ENCODE measurements around the gene RNASEH2B. TPM values are rescaled to one million over a fixed set of nuclear protein-coding genes. Genes with fewer than 3 reads are reported as not detected.

RNASEH2B gene
- total RNA-seq, 1 donor from 2014 or later = 9.3 TPM

DNA sequence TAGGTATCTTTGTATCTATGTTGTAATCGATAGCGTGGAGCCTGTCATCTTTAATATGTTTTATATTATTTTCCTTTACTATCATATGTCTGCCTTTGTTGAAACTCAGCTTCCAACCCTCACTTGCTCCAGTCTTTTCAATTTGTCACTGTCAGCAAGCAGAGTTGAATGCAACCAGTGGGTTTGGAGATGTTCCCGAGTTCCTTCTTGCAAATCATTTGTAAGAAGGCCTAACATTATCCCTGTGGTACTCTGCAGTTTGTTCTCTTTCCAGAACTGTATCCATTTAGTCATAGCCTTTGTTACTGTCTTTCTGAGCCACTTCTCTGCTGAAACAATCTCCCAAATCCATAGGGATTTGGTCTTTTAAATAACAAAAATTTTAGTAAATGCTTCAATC lies 41.8 kb downstream of the RNASEH2B start:
- no peak for DNase-seq (ENCODE audit: low spot score)
- H3K4me1 Mint-ChIP-seq (ENCODE audit: unreplicated experiment) = no peaks in the 10 kb centered on the region
- H3K9me3 Mint-ChIP-seq (ENCODE audit: unreplicated experiment) = no peaks in the 10 kb centered on the region
- no peaks in the 10 kb centered on the region for H3K36me3 Mint-ChIP-seq (ENCODE audit: low read depth, unreplicated experiment)
- TF ChIP-seq, protein P1, sequence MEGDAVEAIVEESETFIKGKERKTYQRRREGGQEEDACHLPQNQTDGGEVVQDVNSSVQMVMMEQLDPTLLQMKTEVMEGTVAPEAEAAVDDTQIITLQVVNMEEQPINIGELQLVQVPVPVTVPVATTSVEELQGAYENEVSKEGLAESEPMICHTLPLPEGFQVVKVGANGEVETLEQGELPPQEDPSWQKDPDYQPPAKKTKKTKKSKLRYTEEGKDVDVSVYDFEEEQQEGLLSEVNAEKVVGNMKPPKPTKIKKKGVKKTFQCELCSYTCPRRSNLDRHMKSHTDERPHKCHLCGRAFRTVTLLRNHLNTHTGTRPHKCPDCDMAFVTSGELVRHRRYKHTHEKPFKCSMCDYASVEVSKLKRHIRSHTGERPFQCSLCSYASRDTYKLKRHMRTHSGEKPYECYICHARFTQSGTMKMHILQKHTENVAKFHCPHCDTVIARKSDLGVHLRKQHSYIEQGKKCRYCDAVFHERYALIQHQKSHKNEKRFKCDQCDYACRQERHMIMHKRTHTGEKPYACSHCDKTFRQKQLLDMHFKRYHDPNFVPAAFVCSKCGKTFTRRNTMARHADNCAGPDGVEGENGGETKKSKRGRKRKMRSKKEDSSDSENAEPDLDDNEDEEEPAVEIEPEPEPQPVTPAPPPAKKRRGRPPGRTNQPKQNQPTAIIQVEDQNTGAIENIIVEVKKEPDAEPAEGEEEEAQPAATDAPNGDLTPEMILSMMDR (IDR thresholded peaks at IDR 0.05; ENCODE audit: unreplicated experiment) = no peak
- peaks cover under 1% of the 10 kb centered on the region for H3K27me3 Mint-ChIP-seq (ENCODE audit: unreplicated experiment)
- no peak overlapping the region for H3K27ac Mint-ChIP-seq (ENCODE audit: unreplicated experiment)
- no peak overlapping the region for H3K4me3 Mint-ChIP-seq (ENCODE audit: unreplicated experiment)

DNA sequence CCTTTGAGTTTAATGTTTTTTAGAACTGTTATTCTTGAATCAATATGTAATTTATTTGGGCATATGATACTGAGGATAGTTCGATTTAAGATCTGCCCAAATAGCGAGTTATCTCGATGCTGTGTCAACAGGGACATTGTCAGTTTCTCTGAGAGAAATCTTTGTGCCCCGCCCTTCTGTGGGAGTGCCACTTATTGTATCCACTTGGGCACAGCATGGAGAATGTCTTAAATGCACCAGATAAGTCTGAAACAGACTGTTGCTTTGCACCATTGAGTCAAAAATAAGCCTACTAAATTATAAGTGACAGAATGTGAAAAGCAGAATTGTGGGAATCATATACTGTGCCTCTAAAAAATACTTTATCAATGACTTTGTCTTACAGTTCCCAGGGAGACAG lies 45.6 kb downstream of the RNASEH2B start:
- Mint-ChIP-seq H3K4me3 (ENCODE audit: unreplicated experiment) (no peak overlapping the region), H3K4me1 (ENCODE audit: unreplicated experiment) (no peaks in the 10 kb centered on the region), H3K27ac (ENCODE audit: unreplicated experiment) (no peak overlapping the region), H3K27me3 (ENCODE audit: unreplicated experiment) (no peaks in the 10 kb centered on the region), H3K36me3 (ENCODE audit: low read depth, unreplicated experiment) (no peaks in the 10 kb centered on the region), H3K9me3 (ENCODE audit: unreplicated experiment) (no peaks in the 10 kb centered on the region)
- TF ChIP-seq, protein P1 (IDR thresholded peaks at IDR 0.05; ENCODE audit: unreplicated experiment) = no peak
- DNase-seq (ENCODE audit: low spot score) = no peak

DNA sequence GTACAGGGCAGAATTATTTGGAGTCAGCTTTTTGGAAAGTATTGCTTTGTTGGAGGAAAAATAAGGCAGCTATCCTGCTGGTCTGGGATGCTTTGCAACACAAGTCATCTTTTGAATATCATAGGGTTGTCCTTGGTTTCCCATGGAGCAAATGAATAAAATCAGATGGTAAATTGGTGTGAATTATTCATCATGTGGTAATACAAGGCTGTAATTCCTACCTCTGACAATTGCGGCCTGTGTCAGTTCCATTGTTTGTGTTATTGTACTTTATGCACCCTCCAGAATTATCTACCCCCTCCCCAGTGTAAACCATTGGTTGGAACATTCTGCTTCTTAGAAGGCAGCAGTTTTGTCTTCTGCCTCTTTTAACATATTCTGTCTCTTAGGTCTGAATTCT lies 46.2 kb downstream of the RNASEH2B start:
- H3K27me3 Mint-ChIP-seq (ENCODE audit: unreplicated experiment) = no peaks in the 10 kb centered on the region
- no peaks in the 10 kb centered on the region for H3K36me3 Mint-ChIP-seq (ENCODE audit: low read depth, unreplicated experiment)

DNA sequence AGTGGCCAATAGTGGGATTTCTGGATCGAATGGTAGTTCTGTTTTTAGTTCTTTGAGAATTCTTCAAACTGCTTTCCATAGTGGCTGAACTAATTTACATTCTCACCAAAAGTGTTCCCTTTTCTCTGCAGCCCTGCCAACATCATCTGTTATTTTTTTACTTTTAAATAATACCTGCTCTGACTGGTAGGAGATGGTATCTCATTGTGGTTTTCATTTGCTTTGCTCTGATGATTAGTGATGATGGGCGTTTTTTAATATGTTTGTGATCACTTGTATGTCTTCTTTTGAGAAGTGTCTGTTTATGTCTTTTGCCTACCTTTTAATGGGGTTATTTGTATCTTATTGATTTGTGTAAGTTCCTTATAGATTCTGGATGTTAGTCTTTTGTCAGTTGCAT lies 48.0 kb downstream of the RNASEH2B start:
- Mint-ChIP-seq H3K4me1 (ENCODE audit: unreplicated experiment) (no peaks in the 10 kb centered on the region), H3K27ac (ENCODE audit: unreplicated experiment) (no peak overlapping the region), H3K9me3 (ENCODE audit: unreplicated experiment) (no peaks in the 10 kb centered on the region), H3K27me3 (ENCODE audit: unreplicated experiment) (no peaks in the 10 kb centered on the region), H3K4me3 (ENCODE audit: unreplicated experiment) (no peak overlapping the region), H3K36me3 (ENCODE audit: low read depth, unreplicated experiment) (no peaks in the 10 kb centered on the region)
- no peak for DNase-seq (ENCODE audit: low spot score)
- TF ChIP-seq, protein P1 (IDR thresholded peaks at IDR 0.05; ENCODE audit: unreplicated experiment) = no peak

More for the DNA sequence above, 46.2 kb downstream of the RNASEH2B start:
- H3K27ac Mint-ChIP-seq (ENCODE audit: unreplicated experiment) = no peak overlapping the region
- TF ChIP-seq, protein P1 (IDR thresholded peaks at IDR 0.05; ENCODE audit: unreplicated experiment) = no peak
- no peak overlapping the region for H3K4me3 Mint-ChIP-seq (ENCODE audit: unreplicated experiment)
- no peaks in the 10 kb centered on the region for H3K4me1 Mint-ChIP-seq (ENCODE audit: unreplicated experiment)
- H3K9me3 Mint-ChIP-seq (ENCODE audit: unreplicated experiment) = no peaks in the 10 kb centered on the region
- no peak for DNase-seq (ENCODE audit: low spot score)

DNA sequence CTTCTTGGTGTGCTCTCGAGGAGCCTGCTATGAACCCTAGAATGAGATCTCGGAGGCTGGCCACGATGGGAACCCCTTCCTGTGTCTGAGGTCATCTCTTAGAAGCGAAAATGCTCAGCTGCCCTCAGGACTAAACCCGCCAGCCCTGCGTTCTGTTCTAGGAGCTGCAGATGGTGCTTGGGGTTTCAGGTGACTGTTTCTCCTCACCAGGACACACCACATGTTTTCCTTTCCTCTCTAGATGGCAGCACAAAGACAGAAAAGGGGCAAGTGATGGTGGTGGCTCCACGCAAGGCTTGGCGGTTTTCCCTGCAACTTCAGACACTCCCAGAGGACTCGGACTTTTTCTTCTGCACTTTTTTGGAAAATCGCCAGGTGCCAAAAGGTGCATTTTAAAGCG lies 60.1 kb downstream of the RNASEH2B start:
- no peak for DNase-seq (ENCODE audit: low spot score)
- H3K27me3 Mint-ChIP-seq (ENCODE audit: unreplicated experiment) = no peaks in the 10 kb centered on the region
- no peak overlapping the region for H3K4me3 Mint-ChIP-seq (ENCODE audit: unreplicated experiment)
- no peak overlapping the region for H3K27ac Mint-ChIP-seq (ENCODE audit: unreplicated experiment)
- no peaks in the 10 kb centered on the region for H3K9me3 Mint-ChIP-seq (ENCODE audit: unreplicated experiment)
- TF ChIP-seq, protein P1 (IDR thresholded peaks at IDR 0.05; ENCODE audit: unreplicated experiment) = no peak
- H3K4me1 Mint-ChIP-seq (ENCODE audit: unreplicated experiment) = no peaks in the 10 kb centered on the region
- H3K36me3 Mint-ChIP-seq (ENCODE audit: low read depth, unreplicated experiment) = no peaks in the 10 kb centered on the region

Data from endothelial cell (in vitro differentiated cells).